HPDE6-E6E7 (cell line): ENCODE measurements around the gene LIN7B.
A peak's percentile ranks its signal among the peaks of the same experiment; 100 is the strongest.
"Not testable (repeated sequence)": the region's sequence is repeated elsewhere in the genome, so short reads cannot be mapped to it uniquely, and the experiment has no call there.

ENCODE experiments used
- DNase-seq: peaks from one replicate; pipeline ENCODE4 v3.0.0; 2011; ENCODE audit warnings: missing footprints; ENCODE audit errors: extremely low spot score

LIN7B gene, protein sequence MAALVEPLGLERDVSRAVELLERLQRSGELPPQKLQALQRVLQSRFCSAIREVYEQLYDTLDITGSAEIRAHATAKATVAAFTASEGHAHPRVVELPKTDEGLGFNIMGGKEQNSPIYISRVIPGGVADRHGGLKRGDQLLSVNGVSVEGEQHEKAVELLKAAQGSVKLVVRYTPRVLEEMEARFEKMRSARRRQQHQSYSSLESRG

DNA sequence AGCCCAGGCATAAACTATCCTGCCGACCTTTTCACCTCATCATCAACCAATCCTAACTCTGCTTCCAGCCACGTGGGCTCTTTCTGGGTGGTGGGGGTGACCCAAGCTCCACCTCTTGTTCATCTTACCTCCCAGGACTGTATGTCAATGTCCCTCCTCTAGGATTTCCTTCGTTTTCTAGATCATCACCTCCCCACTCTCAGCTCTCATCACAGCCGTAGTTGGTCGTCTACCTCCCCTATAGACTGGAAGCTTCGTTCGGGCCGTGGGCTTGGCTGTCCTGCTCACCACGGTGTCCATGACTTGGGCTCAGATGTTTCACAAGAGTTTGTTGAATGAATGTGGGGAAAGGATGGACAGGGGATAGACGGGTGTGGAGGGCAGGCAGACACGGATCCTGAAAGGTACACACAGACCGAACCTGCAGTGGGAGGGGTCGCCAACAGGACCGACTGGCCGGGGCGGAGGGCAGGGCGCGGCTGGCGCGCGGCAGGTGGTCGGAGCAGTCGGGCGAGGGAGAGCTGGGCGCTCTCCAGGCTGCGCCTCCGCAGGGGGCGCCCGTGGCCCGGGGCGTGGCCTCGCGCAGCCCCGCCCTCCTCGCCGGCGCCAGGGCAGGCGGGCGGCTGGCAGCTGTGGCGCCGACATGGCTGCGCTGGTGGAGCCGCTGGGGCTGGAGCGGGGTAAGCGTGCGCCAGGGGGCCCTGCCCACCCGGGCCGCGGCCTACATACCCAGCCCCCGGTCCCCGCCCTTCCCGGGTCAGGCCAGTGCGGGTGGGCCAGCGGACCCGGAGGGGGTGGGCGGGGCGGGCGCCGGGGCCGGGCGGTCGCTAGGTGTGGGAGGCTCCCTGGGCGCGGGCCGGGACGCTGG, at the start of gene LIN7B:
Gene LIN7B, plus strand, starts transcription at position 609 of the 868 bp plus-strand sequence. Its CDS starts 35 bp downstream, at position 644.
- peak; percentile 78 for DNase-seq

DNA sequence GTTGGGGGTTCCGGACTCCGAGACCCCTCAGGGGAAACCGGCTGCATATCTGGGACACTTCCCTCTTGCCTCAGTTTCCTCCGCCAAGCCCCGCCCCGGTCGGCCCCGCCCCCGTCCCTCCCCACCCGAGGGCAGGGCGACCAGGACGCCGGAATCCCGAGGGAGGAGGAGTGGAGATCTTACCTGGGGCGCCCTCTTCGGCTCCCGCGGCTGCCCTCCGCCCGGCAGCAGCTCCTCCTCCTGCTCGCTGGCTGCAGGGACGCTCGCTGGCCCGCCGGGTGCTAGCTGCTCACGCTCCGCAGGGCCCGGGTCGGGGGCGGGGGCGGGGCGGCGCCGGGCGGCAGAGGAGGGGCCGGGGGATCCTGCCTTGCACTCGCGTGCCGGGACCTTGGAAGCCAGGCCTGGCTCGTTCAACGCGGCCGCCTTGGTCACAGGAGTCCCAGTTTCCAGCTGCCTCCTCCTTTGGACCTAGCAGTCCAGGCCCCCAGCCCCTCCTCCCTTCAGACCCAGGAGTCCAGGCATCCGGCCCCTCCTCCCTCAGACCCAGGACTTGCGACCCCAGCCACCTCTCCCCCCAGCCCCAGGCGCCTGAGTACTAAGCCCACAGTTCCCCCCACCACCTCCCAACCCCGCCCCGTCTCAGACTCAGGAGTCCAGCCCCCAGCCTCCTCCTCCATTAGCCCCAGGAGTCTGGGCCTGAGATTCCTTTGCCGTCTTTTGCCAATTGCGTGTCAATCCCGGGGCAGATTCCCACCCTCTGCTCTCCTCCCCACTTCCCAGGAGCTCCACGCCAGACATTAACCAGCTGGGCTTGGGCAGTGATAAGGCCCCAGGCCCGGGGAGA, 49.2 kb upstream of the LIN7B start, which contains the start of gene NTF4:
Gene NTF4, minus strand, starts transcription at position 51 of the 844 bp plus-strand sequence. CDS start 2,821 bp downstream, outside the sequence.
- peak; percentile 85 for DNase-seq

DNA sequence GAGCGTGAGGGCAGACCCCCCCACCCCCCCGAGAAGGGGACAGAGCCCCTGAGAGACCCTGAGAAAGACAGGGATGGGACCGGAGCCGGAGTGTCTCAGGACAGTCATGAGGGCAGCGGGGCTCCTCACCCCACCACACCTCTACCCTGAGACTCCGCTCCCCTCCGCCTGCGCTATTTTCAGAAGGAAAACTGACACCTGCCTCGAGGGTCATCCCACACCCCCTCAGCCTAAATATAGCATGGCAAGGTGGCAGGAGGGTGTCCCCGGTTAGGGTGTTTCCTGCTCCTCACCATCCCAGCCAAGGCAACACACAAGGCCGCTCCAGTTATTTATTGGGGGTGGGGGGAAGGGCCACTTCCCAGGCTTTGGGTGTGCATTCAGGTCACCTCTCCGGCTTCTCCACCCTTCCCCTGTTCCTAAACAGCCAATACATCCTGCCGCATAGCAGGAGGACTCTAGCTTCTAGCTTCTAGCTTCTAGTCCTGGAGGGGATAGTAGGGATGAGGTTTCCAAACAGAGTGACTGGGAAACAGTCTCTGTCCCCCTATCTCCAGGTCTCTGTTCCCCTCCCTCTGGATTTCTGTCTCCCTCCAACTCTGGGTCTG, 48.2 kb upstream of the LIN7B start:
- no peak for DNase-seq

DNA sequence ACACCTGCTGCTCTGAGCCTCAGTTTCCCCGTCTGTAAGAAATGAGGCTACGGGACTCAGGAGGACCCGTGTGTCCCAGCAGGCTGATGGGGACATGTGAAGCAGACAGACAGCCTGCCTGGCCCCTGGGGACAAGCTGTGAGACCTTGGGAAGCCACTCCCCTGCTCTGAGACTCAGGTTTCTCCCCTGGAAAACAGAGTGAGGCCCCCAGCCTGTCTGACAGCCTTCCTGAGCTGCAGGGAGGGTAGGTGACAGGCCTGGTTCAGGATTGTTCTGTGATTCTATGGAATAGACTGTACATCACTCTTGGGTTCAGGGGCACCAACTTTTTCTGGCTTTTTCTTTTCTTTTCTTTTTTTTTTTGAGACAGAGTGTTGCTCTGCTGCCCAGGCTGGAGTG, 46.6 kb upstream of the LIN7B start:
- no peak for DNase-seq

DNA sequence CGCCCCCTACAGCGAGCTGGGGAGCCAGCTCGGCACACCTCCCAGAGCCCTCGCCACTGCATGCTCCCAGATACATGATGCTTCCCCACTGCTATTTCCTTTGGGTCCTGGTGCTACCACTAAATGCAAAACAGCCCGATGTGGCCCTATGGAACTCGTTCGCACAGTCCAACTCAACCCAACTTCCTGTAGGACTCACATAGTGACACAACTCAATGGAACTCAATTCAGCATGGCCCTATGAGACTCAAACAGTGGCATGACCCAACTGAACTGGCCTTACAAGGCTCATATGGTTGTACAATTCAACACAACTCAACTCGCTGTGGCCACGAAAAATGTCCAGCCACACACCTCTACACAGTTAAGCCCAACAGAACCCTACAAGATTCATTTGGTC, 45.1 kb upstream of the LIN7B start:
- no peak for DNase-seq

DNA sequence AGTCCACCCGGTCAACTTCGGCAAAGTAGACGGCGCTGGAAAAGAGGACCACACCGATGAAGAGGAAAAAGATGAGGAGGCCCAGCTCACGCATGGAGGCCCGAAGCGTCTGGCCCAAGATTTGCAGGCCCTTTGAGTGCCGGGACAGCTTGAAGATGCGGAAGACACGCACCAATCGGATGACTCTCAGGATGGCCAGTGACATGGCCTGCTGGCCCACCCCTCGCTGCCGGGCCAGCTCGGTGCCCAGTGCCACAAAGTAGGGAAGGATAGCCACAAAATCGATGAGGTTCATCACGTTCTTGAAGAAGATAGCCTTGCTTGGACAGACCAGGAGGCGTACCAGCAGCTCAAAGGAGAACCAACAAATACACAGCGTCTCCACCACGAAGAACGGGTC, 43.8 kb upstream of the LIN7B start:
- DNase-seq: no peak

DNA sequence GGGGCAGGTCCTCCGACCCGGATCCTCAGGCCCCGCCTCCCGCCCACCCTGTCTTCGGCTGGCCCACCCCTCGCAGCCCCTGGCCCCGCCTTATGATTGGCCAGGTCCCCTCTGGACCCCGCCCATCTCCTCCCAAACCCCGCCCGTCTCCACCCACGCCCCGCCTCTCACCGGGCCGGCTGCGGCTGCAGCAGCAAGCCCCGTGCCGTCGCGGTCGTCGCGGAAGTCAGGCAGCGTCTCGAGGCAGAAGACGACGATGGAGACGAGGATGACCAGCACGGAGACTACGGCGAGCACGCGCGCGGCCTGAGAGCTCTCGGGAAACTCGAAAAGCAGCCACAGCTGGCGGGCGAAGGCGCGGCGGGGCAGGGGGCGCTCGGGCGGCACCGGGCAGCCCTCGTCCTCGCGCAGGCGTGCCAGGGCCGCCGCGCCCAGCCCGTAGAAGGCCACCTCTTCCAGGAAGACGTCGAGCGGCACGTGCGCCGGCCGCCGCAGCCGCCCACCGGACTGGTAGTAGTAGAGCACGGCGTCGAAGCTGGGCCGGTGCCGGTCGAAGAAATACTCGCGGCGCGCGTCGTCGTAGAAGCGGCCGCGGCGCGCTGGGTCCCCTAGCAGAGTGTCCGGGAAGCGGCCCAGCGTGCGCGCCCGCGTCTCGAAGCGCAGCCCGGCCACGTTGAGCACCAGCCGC, 42.2 kb upstream of the LIN7B start:
- DNase-seq: no peak

DNA sequence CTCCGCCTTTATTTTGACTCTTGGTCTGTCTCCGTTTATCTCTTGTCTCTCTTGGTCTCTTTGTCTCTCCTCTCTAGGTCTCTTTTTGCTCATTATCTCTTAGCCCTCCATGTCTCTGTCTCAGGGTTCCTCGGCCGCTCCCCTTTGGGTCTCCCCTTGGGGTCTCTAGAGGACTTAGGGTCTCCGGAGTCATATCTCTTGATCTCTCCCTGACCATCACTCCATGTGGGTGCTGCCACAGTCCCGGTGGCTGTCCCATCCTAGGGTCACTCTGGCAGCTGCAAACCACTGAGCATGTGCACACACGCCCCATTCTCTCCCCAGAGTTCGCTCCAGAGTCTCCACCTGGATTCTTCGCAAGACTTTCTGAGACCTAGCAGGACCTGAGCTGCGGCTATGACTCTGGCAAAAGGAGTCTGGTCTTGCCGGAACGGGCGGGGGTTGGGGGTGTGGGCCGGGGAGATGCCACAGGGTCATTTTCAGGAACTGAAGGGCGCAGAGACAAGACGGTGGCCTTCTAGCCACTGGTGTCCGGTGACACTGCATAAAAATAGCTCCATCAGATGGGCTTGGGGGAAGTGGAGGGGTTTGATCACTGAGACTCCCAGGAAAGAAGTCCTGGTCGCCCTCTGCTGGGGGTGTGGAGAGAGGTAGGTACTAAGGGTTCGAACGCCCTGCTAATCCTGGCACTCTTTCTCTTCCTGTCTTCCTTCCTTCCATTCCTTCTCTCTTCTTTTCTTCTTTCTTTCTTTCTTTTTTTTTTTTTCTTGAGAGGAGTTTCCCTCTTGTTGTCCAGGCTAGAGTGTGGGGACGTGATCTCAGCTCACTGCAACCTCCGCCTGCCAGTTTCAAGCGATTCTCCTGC, 40.4 kb upstream of the LIN7B start:
- no peak for DNase-seq

DNA sequence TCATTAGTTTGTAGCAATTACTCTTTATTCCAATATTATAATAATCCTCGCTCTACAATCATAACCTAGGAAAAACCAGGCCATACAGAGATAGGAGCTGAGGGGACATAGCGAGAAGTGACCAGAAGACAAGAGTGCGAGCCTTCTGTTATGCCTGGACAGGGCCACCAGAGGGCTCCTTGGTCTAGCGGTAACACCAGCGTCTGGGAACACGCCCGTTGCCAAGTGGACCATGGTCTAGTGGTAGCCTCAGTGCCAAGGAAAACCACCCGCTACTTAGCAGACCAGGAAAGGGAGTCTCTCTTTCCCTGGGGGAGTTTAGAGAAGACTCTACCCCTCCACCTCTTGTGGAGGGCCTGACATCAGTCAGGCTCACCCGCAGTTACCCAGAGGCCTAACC, 39.3 kb upstream of the LIN7B start:
- DNase-seq: not testable (repeated sequence)

DNA sequence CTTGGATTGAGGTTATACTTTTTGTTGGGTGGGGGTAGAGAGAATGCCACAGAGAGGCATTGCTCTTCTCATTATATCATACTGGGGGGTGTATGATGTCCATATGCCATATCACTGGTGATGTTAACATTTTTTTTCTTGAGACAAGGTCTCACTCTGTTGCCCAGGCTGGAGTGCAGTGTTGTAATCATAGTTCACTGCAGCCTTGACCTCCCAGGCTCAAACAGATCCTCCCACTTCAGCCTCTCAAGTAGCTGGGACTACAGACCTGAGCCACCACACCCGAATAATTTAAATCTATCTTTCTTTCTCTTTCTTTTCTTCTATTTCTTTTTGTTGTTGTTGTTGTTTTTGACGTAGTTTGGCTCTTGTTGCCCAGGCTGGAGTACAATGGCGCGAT, 33.8 kb upstream of the LIN7B start:
- no peak for DNase-seq

DNA sequence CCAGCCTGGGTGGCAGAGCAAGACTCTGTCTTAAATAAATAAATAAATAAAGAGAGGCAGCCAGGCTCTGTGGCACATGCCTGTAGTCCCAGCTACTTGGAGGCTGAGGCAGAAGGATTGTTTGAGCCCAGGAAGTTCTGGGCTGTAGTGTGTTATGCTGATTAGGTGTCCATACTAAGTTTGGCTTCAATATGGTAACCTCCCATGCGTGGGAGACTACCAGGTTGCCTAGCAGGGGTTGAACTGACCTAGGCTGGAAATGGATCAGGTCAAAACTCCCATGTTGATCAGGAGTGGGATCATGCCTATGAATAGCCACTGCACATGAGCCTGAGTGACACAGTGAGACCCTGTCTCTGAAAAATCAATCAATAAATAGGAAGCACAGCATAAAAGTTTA, 32.9 kb upstream of the LIN7B start:
- no peak for DNase-seq

DNA sequence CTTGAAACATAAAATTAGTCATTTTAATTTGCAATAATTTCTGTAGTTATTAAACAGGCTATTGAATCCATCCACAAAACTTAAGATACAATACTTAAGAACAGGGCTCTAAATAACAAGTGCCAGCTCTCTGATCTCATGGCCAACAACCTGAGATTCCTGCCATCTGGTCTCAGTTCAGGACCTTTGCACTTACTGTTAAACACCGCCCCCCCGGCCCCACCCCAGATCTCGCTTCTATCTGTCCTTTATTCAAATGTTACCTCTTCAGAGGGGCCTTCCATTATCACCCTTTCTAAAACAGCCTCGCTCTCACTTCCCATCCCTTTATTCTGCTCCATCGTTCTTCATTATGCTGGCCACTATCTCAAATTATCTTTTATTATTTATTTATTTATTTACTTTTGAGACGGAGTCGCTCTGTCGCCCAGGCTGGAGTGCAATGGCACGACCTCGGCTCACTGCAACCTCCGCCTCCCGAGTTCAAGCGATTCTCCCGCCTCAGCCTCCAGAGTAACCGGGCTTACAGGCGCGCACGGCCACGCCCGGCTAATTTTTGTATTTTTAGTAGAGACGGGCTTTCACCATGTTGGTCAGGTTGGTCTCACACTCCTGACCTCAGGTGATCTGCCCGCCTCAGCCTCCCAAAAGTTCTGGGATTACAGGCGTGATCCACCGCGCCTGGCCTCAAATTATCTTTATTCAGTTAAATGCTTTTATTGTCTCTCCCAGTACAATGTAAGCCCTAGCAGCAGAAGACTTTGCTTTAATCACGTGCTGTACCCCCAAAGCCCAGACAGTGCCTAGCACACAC, 29.8 kb upstream of the LIN7B start:
- DNase-seq: no peak

DNA sequence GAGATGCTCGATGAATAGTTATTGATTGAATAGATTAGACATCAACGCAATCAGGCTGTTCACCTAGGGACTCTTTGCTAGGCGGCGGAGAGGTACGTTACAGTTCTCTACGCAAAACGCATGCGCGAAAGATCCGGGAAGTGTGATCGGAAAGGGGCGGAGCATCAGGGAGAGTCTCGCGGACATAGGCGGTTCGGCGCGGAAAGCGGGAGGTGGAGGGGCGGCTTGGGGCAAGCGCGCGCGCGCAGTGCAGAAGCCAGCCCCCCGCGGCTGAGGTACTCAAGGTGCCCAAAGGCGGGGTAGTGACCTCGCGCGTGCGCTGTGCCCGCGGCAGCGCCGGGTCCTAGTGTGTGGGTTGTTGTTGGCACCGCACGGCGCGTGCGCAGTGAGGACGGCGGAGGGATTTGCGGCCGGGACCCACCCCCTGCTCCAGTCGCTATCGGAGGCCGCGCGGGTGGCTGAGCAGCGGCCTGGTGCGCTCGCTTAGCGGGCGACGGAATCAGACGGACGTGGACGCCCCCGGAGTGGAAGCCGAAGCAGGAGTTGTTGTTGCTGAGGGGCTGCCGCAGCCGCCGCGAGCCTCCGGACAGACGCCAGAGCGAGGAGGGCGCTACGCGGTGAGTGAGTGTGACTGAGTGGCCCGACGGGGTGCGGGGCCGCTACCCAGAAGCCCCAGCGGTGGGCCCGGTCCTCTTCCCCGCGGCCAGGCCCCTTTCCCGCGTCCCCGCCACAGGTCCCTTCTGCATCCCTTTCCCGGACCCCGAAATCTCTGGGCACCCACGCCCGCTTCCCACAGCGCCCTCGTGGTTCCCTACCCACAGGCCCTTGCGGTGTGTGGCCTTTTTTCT, 28.9 kb upstream of the LIN7B start, which contains the start of gene SNRNP70:
Gene SNRNP70, plus strand, starts transcription at position 432 of the 848 bp plus-strand sequence. CDS start 964 bp downstream, outside the sequence.
- peak; percentile 100 for DNase-seq

DNA sequence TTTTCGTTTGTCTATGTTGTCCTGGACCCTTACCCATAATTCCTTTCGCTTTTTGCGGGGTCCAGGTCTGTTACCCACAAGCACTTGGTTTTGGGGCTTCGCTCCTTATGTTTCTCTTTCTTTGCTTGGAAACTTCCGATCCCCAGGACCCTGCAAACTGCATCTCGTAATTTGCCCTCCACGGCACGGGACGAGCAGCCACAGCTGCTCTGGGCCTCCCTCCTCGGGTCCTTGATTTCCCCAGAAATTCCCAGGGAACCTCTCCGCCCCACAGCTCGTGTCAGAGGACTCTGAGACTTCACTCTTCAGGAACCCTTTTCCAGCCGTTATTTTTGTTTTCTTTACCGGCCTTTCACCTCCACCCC, 28.3 kb upstream of the LIN7B start:
- DNase-seq: no peak

DNA sequence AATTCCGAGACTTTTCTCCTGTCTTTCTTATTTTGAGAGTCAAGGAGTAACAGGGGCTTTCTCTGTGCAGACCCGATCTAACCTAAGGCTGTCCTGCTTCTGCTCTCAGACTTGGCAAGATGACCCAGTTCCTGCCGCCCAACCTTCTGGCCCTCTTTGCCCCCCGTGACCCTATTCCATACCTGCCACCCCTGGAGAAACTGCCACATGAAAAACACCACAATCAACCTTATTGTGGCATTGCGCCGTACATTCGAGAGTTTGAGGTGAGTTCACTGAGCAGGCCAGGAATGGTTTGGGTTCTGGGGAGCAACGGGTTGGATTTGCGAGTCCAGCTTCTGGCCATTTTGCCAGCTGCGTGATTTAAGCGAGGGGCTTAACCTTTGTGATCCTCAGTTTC, 27.9 kb upstream of the LIN7B start:
- DNase-seq: no peak

DNA sequence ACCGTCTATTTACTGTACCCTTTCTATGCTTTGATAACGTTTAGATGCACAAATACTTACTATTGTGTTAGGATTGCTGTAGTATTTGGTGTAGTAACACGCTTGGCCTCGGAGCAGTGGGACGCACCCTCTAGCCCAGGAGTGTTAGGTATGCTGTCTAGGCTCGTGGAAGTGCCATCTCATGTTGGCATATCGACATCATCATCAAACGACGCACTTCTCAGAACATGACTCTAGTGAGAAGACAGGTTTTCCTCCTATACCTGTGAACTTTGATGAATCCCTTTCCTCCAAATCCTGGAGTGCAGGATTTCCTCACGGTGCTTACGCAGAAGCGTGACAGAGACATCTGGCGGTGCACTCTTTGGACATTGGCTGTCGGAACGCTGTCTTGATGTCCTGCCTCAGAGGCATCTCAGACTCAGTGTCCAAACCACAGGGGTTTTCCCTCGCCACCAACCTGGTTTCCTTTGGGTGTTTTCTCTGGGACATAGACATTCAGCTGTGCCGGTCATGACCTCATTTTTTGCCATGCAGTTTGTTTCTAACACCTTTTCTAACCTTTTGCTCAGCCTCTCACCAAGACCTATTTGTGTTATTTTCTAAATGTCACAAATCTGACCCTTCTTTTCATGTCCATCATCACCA, 22.7 kb upstream of the LIN7B start:
- DNase-seq: no peak

DNA sequence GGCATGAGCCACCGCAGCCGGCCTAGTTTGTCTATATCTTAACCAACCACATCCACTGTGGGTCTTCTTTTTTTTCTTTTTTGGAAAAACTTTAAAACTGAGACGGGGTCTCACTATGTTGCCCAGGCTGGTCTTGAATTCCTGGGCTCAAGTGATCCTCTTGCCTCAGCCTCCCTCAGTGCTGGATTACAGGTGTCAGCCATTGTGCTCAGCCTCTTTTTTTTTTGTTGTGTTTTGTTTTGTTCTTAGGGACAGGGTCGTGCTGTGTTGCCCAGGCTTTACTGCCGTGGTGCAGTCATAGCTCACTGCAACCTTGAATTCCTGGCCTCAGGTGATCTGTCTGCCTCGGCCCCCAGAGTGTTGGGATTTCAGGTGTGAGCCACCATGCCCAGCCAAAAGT, 21.5 kb upstream of the LIN7B start:
- no peak for DNase-seq
